LNCaP clone FGC (cell line): ENCODE data around the gene ASPN.

ENCODE experiments used
- DNase-seq: peaks from one replicate; pipeline ENCODE4 v3.0.0-alpha.2; 2011; ENCODE audit warnings: low read depth
- H3K4me3 ChIP-seq: 2 replicates; pipeline ENCODE4 v1.5.1; 2011; ENCODE audit warnings: mild to moderate bottlenecking, low read depth, low read length, control low read depth
- CTCF ChIP-seq: IDR thresholded peaks from 2 replicates; pipeline ENCODE4 v1.5.1; 2012; ENCODE audit warnings: mild to moderate bottlenecking; ENCODE audit not compliant: control insufficient read depth, insufficient read depth; ENCODE audit errors: extremely low read depth

Gene ASPN

GRCh38 chr9:92499701-92500100, 17.4 kb upstream of the ASPN start:
- no peak for DNase-seq
- H3K4me3 ChIP-seq = no peak overlapping the region
- TF ChIP-seq CTCF = no peak

- DNase-seq = no peak
- H3K4me3 ChIP-seq = no peak overlapping the region
- no peak for TF ChIP-seq CTCF
Measured at GRCh38 chr9:92496396-92497176, 14.3 kb upstream of the ASPN start.

GRCh38 chr9:92494856-92495255, 12.6 kb upstream of the ASPN start:
- no peak overlapping the region for H3K4me3 ChIP-seq
- no peak for DNase-seq
- no peak for TF ChIP-seq CTCF

GRCh38 chr9:92493749-92494387, 11.6 kb upstream of the ASPN start:
- DNase-seq = no peak
- TF ChIP-seq CTCF = no peak
- no peak overlapping the region for H3K4me3 ChIP-seq

GRCh38 chr9:92492781-92493401, 10.6 kb upstream of the ASPN start:
- DNase-seq = no peak
- no peak overlapping the region for H3K4me3 ChIP-seq
- no peak for TF ChIP-seq CTCF

GRCh38 chr9:92488681-92489550, 6.6 kb upstream of the ASPN start:
- no peak for TF ChIP-seq CTCF
- H3K4me3 ChIP-seq = no peak overlapping the region
- DNase-seq = no peak
